Activated CD4-positive, alpha-beta T cell treated with anti-CD3 and anti-CD28 coated beads, Interleukin-2, Interleukin-6, amounts not matched to agents 100 ng/mL and 50 ng/mL, durations not matched to agents 16 hours and 8 hours (primary cell): Measurements from ENCODE around the gene FAM117B.
"Not testable (repeated sequence)": the region's sequence is repeated elsewhere in the genome, so short reads cannot be mapped to it uniquely, and the experiment has no call there.

Source experiments
- DNase-seq: peaks from one replicate; pipeline ENCODE4 v3.0.0-alpha.2; 2020

FAM117B gene

GRCh38 chr2:202639231-202639630 lies 4.5 kb downstream of the FAM117B start:
- DNase-seq, result no peak

GRCh38 chr2:202642567-202642966 lies 7.8 kb downstream of the FAM117B start:
- DNase-seq, result peak; percentile 37

DNA sequence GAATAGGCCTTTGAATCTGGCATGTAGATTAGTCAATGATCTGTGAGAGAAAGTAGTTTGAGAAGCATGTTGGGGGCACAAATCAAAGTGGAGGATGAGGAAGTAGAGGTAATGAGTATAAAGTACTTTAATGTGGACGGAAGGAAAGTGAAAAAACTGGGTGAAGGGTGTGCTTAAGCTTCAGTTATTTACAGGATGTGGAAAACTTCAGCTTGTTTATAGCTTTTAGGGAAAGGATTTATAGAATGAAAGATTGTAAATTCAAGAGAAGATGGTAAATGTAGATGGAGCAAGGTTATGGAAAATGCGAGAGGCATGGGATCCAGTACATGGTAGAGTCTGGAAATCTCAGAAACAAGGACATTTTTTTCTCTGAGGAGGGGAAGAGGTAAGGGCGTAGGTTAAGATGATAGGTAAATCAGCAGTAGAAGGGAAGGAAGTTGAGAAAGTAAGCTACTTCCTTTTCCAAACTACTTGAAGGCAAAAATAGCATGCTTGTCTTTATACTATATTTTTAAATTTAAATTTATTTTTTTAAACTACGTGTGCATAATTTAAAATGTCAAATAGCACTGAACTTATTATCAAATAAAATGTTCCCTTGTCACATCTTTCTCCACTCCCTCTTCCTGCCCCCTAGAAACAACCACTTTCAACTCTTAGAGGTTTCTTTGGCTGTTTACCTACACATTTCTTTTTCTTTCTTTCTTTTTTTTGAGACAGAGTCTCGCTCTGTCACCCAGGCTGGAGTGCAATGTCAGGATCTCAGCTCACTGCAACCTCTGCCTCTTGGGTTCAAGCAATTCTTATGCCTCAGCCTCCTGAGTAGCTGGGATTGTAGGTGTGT lies 8.5 kb downstream of the FAM117B start:
- peak; percentile 39 for DNase-seq

GRCh38 chr2:202652119-202652518 lies 17.4 kb downstream of the FAM117B start:
- DNase-seq, result no peak

DNA sequence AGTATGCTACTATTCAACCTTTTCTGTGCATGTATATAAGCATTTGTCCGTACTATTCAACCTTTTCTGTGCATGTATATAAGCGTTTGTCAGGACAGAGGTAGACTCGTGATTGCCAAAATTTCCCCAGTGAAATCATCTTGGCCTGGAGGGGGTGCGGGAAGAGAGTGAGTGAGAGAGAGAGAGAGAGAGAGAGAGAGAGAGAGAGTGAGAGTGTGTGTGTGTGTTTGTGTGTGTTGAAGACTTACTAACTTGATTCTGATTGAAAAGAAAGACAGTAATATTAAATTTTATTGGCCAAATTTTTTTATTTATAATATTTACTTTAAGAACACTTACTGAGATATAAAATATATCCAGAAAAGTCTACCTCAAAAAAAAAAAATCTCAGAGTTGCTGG lies 19.1 kb downstream of the FAM117B start:
- no peak for DNase-seq

- DNase-seq, result no peak
These were observed 23.1 kb downstream of the FAM117B start for GRCh38 chr2:202657876-202658275.

DNA sequence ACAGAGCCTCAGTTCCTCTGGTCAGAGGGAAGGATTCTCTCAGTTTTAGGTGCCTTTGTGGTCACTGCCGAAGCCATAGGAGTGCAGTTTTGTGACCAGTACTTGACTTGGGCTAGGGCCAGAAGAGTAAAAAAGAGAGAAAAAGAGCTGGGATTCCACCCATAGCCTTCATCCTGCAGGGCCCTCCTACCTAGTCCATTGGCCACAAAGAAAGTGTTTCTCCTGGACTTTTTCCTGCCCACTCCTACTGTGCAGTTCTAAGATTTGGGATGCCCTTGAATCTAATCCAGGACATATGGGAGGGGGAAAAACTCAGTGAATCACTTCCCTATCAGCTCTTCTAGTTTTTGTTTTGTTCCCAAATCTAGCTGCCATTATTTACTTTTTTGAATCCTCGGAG lies 26.0 kb downstream of the FAM117B start:
- DNase-seq, result no peak

DNA sequence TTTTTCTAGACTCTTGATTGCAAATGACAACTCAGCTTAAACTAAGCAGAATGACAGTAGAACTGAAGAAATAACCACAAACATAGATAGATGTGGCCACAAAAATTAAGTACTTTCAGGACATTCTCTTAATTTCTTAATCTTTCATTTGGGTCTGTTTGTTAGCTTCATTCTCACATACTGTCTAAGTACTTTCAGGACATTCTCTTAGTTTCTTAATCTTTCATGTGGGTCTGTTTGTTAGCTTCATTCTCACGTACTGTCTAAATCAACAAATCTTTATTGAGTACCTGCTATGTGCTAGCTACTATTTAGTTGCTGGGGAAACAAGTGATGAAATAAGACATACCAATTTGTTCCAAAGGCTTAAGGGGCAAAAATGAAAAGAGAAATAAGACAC lies 35.1 kb downstream of the FAM117B start:
- peak; percentile 14 for DNase-seq

DNA sequence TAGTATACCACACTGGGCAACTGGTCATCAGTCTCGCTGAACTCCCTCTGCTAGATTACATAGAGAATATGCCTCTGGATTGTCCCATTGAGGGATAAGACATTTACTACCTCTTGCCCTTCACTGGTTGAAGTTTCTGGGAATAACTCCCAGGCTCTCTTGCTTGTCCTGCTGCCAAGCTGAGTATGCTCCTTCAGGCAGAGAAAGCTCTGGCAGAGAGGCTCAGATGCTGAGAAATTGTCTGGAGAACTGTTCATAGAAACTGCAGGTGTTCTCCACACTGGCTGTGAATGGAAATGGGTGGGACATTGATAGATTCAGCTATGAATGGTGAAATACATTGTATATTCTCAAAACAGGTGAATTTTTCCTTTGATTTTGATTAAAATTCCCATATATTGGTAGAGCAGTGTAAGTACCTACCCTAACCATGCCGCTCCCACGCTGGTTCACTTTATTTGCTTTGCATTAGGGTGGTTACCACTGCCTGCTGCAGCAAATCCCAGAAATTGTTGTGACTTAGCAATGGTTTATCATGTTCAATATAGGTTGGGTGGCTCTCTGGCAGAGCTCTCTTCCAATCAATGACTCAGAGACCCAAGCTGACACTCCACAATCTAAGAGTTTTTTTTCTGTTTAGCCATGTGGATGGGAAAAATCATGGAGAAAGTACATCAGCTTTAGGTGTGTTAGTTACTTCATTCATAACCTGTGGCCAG lies 36.7 kb downstream of the FAM117B start:
- no peak for DNase-seq

- DNase-seq, result not testable (repeated sequence)
These were observed 40.3 kb downstream of the FAM117B start for GRCh38 chr2:202675097-202675496.

GRCh38 chr2:202679980-202680379 lies 45.2 kb downstream of the FAM117B start:
- no peak for DNase-seq

DNA sequence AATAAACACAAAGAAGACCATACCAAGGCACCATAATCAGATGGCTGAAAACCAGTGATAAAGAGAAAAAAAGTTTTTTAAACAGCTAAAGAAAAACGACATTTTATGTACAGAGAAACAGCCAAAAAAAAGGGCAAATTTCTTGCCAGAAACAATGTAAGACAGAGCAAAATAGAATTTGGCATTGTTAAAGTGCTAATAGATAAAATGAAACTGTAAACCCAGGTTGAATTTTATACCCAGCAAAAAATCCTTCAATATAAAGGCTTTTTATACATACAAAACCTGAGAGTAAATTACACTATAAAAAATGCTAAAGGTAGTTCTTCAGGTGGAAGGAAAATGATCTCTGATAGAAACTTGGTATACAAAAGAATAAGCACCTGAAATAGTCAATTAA lies 45.7 kb downstream of the FAM117B start:
- no peak for DNase-seq

DNA sequence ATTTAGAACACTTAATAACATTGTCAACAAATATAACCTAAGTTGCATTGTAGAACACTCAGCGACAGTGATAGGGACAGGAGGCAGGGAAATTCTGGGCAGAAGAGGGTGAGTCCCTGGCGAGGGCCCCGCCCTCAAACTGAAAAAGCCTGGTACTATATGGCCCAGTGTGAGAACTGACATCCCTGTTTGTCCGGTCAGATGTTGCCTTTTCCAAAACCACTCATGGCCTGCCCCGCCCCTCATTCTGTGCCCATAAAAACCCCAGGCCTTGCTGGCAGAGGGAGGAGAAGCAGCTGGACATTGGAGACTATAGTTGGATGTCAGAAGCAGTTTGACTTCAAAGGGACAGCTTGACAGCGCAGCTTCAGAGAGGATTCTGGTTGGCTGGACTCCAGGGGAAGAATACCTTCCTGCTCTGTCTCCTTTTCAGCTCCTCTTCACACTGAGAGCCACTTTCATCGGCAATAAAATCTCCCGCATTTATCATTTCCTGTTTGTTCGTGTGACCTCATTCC lies 47.0 kb downstream of the FAM117B start:
- no peak for DNase-seq

DNA sequence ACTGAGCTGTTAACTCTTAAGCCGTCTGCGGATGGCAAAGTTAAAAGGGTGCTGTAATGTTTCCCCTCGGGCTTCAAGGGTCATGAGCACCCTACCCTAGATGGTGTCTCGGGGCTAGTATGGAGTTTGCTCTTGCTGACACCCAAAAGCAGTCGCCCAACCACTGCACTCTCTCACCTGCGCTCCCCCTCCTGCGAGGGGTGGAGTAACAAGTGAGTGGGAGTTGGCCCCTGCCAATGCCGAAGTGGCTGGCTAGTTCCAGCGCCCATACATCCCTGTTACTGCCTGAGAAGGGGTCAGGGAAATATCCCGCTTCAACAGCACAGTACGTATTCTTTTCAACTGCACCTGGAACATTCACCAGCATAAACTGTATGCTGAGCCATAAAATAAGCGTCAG lies 47.5 kb downstream of the FAM117B start:
- DNase-seq, result no peak

DNA sequence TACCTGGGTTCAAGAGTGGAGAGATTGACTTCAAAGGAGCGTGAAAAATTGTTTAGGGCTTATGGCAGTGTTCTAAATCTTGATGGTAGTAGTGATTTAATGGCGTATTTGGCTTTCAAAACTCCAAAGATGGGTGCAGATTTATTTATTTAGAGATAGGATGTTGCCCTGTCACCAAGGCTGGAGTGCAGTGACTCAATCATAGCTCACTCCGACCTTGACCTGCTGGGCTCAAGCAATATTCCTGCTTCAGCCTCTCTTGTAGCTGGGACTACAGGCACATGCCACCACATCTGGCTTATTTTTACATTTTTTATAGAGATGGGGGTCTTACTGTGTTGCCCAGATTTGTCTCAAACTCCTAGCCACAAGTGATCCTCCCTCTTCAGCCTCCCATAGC lies 52.5 kb downstream of the FAM117B start:
- DNase-seq, result no peak

GRCh38 chr2:202689459-202689858 lies 54.7 kb downstream of the FAM117B start:
- DNase-seq, result no peak

- no peak for DNase-seq
These were observed 55.1 kb downstream of the FAM117B start for GRCh38 chr2:202689898-202690297.

DNA sequence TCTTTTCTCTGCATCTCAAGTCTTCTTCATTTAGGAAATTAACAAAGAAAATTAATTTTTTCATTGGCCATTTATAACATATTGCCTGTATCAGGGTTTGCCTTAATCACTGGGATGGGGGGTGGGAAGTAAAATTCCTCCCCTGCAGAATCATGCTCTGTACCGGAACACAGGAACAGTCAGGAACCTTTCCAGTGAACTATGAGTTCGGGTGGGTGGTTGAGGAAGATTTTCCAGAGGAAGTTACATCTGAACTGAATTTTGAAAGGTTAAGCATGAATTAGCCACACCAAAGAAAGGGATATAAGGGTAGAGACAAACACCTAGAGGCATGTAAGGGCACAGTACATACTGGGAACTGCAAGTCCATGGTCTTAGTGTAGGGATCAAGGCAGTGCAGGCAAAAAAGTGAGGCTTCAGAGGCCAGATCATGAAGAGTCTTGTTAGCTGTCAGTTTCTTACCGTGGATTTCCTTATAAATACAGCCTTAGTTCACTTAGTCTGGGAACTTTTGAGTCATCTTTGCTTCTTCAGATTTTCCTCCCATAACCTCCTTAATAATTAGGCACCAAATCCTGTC lies 55.6 kb downstream of the FAM117B start:
- no peak for DNase-seq

DNA sequence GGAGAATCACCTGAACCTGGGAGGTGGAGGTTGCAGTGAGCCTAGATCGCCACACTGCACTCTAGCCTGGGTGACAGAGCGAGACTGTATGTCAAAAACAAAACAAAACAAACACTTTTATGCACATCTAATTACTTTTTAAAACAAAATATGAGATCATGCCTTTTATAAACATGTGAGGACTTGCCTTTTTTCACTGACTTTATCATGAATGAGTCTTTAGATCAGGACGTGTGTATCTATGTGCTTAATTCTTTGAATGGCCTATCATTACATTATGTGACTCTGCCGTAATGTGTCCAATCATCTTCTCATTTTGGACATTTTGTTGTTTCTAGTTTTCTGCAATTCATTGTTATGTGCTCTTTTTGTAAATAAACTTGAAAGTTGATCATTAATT lies 58.7 kb downstream of the FAM117B start:
- DNase-seq, result no peak

GRCh38 chr2:202695166-202695565 lies 60.4 kb downstream of the FAM117B start:
- no peak for DNase-seq

- DNase-seq, result peak; percentile 9
These were observed 65.5 kb downstream of the FAM117B start for GRCh38 chr2:202700075-202700901.

- peak; percentile 4 for DNase-seq
These were observed 68.3 kb downstream of the FAM117B start for GRCh38 chr2:202703091-202703490.

GRCh38 chr2:202704248-202704647 lies 69.5 kb downstream of the FAM117B start:
- no peak for DNase-seq
